GM12875 (cell line): ENCODE data around the gene MKI67.

Experiments used
- H3K4me3 ChIP-seq: one replicate; pipeline ENCODE4 v1.5.1; 2011; ENCODE audit warnings: low read depth, low read length, control low read depth
- CTCF ChIP-seq: IDR thresholded peaks from 2 replicates; pipeline ENCODE4 v1.5.1; 2011; ENCODE audit warnings: low read depth, mild to moderate bottlenecking, control low read depth, inconsistent platforms, low read length, moderate library complexity, borderline replicate concordance; ENCODE audit not compliant: insufficient read depth

The MKI67 gene

GRCh38 chr10:128115356-128115755, 10.9 kb downstream of the MKI67 start:
- TF ChIP-seq CTCF, result no peak
- no peak overlapping the region for H3K4me3 ChIP-seq

- no peak for TF ChIP-seq CTCF
- H3K4me3 ChIP-seq, result no peak overlapping the region
Measured at GRCh38 chr10:128114901-128115300, 11.3 kb downstream of the MKI67 start.

DNA sequence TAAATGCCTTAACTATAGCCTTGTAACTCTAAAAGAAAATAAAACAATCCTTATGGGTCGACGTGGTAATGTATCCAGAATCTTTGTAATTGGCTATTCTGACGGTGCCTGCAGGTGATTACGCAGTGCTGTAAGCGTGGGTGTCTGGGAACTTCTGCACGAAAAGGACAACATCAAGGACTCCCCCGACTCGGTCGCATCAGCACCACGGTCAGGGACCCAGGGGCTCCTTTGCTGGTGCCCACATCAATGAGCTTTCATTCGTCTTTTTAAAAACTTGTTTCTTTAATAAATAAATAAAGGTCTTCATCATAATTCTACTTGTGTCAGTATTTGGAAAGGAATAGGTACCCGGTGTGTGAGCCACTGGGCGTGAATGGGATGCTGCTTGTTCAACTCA, 13.2 kb downstream of the MKI67 start:
- no peak overlapping the region for H3K4me3 ChIP-seq
- TF ChIP-seq CTCF, result no peak

- no peak for TF ChIP-seq CTCF
Measured at GRCh38 chr10:128111696-128112095, 14.5 kb downstream of the MKI67 start.

GRCh38 chr10:128110339-128110738, 15.9 kb downstream of the MKI67 start:
- TF ChIP-seq CTCF, result no peak
- no peak overlapping the region for H3K4me3 ChIP-seq

More at GRCh38 chr10:128111696-128112095, 14.5 kb downstream of the MKI67 start:
- H3K4me3 ChIP-seq, result no peak overlapping the region

- no peak overlapping the region for H3K4me3 ChIP-seq
- TF ChIP-seq CTCF, result no peak
Measured at GRCh38 chr10:128109707-128110106, 16.5 kb downstream of the MKI67 start.

- TF ChIP-seq CTCF, result no peak
- no peak overlapping the region for H3K4me3 ChIP-seq
Measured at GRCh38 chr10:128105383-128105782, 20.8 kb downstream of the MKI67 start.
